GM12801 (cell line): ENCODE results near the gene PLB1.

Experiments
- CTCF ChIP-seq: IDR thresholded peaks from one replicate; pipeline ENCODE4 v1.5.1; 2011; ENCODE audit warnings: control low read depth; ENCODE audit not compliant: insufficient read length; ENCODE audit errors: extremely low read depth

PLB1 gene

GRCh38 chr2:28681606-28682005 lies 185.7 kb downstream of the PLB1 start:
- no peak for TF ChIP-seq CTCF

- TF ChIP-seq CTCF, result no peak
Observed at GRCh38 chr2:28683100-28683706, 187.3 kb downstream of the PLB1 start.

GRCh38 chr2:28684142-28684858 lies 188.4 kb downstream of the PLB1 start:
- TF ChIP-seq CTCF, result no peak

- TF ChIP-seq CTCF, result no peak
Observed at GRCh38 chr2:28687171-28687570, 191.3 kb downstream of the PLB1 start.

- TF ChIP-seq CTCF, result no peak
Observed at GRCh38 chr2:28687640-28688385, 192.0 kb downstream of the PLB1 start.

- no peak for TF ChIP-seq CTCF
Observed at GRCh38 chr2:28688818-28689217, 193.0 kb downstream of the PLB1 start.

- TF ChIP-seq CTCF, result no peak
Observed at GRCh38 chr2:28689771-28690170, 193.9 kb downstream of the PLB1 start.
